Body of pancreas (tissue), 4 donors: ENCODE results near the gene RAB11FIP3. TPM values are rescaled to one million over a fixed set of nuclear protein-coding genes. Genes with fewer than 3 reads are reported as not detected.

Experiments used
- ATAC-seq: fragments of 150-250 bp; one replicate; pipeline ENCODE4 v1.9.1; 2016
- DNase-seq, 4 donors: peaks; one replicate each; pipeline ENCODE4 v3.0.0-alpha.2; 2019
- H3K27ac ChIP-seq, 4 donors: fragments of 200-600 bp; sonication (generic); 1 replicate in 3 of 4; 2 replicates in 1 of 4; pipeline versions ENCODE4 v1.5.1 to v1.6.1; 2016 to 2019; ENCODE audit warnings: mild to moderate bottlenecking in 1 of 4, mixed read lengths in 1 of 4, moderate library complexity in 1 of 4
- H3K27me3 ChIP-seq, 2 donors: fragments of 200-600 bp; sonication (generic); one replicate each; pipeline ENCODE4 v1.6.0; 2016; ENCODE audit warnings: mild to moderate bottlenecking in 1 of 2
- H3K36me3 ChIP-seq, 2 donors: fragments of 200-600 bp; sonication (generic); replicated peaks in 1 of 2; 2 replicates each; pipeline ENCODE4 v1.5.1; 2016; ENCODE audit warnings: low read depth in 2 of 2; ENCODE audit not compliant: insufficient read depth in 1 of 2
- H3K4me1 ChIP-seq: fragments of 200-600 bp; sonication (generic); one replicate; pipeline ENCODE4 v1.6.0; 2016
- H3K4me3 ChIP-seq, 2 donors: fragments of 200-600 bp; sonication (generic); 1 replicate in 1 of 2; 2 replicates in 1 of 2; pipeline ENCODE4 v1.5.1; 2016 to 2019
- H3K9me3 ChIP-seq, 3 donors: fragments of 200-600 bp; sonication (generic); 1 replicate in 2 of 3; 2 replicates in 1 of 3; pipeline ENCODE4 v1.5.1; 2016
- POLR2A ChIP-seq, 3 donors: fragments of 450-650 bp; IDR thresholded peaks; one replicate each; pipeline ENCODE4 v1.6.1; 2016; ENCODE audit warnings: antibody characterized with exemption in 3 of 3, mild to moderate bottlenecking in 2 of 3
- WGBS, 2 donors: methylation state at CpG; one replicate each; pipeline ENCODE4 v1.1.5; 2017; 5-methylcytosine and 5-hydroxymethylcytosine counted together
- intact Hi-C: fragments of 100-400 bp; cut with DNase I; formaldehyde crosslinking; loops from one replicate; pipeline ENCODE4 v1.15.1; 2023
- total RNA-seq, 2 donors: library from RNA; depleted of rRNA; stranded (reverse); fragments of >200 nt; gene quantifications; one replicate each; pipeline ENCODE4 v1.1.0, GENCODE V29; 2016
- TF ChIP-seq, protein P1 (sequence below), 7 experiments: fragments of 450-650 bp in 4 of 7; fragments of 200-600 bp in 3 of 7; sonication (generic) in 3 of 7; IDR thresholded peaks; one replicate each; pipeline ENCODE4 v1.5.1; 2016 to 2019; ENCODE audit warnings: antibody characterized with exemption in 7 of 7

RAB11FIP3 gene
- total RNA-seq, 2 donors from 2014 or later = 50.1 to 122 TPM

DNA sequence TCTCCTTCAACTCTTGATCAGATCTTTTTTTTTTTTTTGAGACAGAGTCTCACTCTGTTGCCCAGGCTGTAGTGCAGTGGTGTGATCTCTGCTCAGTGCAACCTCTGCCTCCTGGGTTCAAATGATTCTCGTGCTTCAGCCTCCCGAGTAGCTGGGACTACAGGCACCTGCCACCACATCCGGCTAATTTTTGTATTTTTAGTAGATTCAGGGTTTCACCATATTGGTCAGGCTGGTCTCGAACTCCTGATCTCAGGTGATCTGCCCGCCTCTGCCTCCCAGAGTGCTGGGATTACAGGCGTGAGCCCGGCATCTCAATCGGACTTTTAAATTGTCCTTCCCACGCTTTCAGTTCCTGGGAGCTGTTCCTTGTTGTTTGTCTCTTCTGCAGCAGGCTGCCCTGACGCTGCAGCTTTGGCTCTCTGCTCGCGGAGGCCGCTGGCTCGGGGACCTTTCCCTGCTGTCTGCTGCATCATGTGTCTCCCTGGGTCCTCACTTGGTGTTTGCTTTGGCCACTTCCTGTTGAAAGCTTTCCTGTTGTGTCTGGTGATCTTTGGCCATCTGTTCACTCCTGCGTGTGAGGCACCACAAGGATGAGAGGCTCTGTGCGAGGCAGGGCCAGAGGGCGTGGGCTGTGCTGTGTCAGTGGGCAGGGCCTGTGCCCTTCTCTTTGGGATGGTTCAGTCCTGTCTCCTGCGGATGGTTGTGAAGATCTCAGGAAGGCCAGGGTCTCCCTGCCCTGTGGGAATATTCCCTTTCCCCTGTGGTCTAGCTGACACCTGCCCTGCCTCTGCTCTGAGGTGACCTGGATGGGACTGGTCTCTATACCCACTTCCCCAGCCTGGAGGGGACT, 83.7 kb downstream of the RAB11FIP3 start:
- Histone ChIP-seq H3K27me3 (no peaks in the 10 kb centered on the region), H3K36me3 (peaks cover 0 to 2% of the 10 kb centered on the region in 2 donors), H3K4me3 (no peak overlapping the region), H3K27ac (no peak overlapping the region), H3K4me1 (no peaks in the 10 kb centered on the region), H3K9me3 (no peaks in the 10 kb centered on the region)
- WGBS, 2 donors = 80 to 85% methylated on average over 15 to 18 of the region's 18 CpGs
- DNase-seq (peak in 3 of 4 donors; percentile 28 to 51 (median 41)), ATAC-seq (peak; percentile 68)
- intact Hi-C loops = no loop called here
- TF ChIP-seq, protein P1, sequence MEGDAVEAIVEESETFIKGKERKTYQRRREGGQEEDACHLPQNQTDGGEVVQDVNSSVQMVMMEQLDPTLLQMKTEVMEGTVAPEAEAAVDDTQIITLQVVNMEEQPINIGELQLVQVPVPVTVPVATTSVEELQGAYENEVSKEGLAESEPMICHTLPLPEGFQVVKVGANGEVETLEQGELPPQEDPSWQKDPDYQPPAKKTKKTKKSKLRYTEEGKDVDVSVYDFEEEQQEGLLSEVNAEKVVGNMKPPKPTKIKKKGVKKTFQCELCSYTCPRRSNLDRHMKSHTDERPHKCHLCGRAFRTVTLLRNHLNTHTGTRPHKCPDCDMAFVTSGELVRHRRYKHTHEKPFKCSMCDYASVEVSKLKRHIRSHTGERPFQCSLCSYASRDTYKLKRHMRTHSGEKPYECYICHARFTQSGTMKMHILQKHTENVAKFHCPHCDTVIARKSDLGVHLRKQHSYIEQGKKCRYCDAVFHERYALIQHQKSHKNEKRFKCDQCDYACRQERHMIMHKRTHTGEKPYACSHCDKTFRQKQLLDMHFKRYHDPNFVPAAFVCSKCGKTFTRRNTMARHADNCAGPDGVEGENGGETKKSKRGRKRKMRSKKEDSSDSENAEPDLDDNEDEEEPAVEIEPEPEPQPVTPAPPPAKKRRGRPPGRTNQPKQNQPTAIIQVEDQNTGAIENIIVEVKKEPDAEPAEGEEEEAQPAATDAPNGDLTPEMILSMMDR (IDR thresholded peaks at IDR 0.05) = no peak
- TF ChIP-seq POLR2A (IDR thresholded peaks at IDR 0.05) = peak in 1 of 3 donors; percentile 5

DNA sequence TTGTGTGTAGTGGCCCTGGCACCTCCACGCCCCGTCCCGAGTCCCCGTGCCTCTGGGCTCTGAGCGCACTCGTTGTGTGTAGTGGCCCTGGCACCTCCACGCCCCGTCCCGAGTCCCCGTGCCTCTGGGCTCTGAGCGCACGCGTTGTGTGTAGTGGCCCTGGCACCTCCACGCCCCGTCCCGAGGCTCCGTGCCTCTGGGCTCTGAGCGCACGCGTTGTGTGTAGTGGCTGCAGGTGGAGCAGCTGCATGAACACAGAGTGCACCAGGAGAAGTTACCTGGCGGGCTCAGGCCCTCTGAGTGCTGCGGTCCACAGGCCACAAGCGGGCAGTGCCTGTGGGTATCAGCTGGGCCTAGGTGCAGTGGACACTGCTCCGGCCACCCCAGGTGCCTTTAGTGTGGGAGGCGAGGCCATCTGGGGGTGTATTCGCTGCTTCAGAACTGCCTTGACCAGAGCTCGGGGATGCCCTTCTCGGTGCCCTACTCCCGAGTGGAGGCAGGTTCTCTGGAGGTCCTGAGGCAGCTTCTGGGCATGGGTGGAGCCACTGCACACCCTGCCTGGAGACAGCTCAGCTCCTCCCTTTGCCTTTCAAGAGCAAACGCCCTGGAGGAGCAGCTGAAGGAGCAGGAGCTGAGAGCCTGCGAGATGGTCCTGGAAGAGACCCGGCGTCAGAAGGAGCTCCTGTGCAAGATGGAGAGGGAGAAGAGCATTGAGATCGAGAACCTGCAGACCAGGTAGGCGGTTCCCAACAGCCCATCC, 84.8 kb downstream of the RAB11FIP3 start:
- intact Hi-C loops = no loop called here
- Histone ChIP-seq H3K27me3 (no peaks in the 10 kb centered on the region), H3K27ac (no peak overlapping the region), H3K4me3 (no peak overlapping the region), H3K36me3 (peaks cover 0 to 2% of the 10 kb centered on the region in 2 donors), H3K9me3 (no peaks in the 10 kb centered on the region), H3K4me1 (no peaks in the 10 kb centered on the region)
- no peak for DNase-seq
- WGBS, 2 donors = 93 to 99% methylated on average over 23 to 35 of the region's 35 CpGs
- ATAC-seq = no peak
- TF ChIP-seq, protein P1 (IDR thresholded peaks at IDR 0.05) = no peak
- no peak for TF ChIP-seq POLR2A (IDR thresholded peaks at IDR 0.05)

DNA sequence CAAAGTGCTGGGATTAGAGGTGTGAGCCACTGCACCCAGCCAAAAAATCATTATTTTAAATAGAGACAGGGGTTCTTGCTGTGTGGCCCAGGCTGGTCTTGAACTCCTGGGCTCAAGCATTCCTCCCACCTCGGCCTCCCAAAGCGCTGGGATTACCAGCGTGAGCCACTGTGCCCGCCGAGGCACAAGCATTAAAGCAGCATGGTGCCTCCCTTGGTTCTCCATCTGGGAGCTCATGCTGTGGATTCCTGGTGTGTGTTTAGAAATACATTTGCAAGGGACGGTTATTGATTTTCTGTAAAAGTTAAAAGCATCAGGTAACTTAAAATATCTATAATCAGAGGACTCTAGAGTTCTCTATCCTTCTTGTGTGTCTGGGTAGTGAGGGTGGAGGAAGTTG, 87.4 kb downstream of the RAB11FIP3 start:
- H3K9me3 ChIP-seq = no peaks in the 10 kb centered on the region

DNA sequence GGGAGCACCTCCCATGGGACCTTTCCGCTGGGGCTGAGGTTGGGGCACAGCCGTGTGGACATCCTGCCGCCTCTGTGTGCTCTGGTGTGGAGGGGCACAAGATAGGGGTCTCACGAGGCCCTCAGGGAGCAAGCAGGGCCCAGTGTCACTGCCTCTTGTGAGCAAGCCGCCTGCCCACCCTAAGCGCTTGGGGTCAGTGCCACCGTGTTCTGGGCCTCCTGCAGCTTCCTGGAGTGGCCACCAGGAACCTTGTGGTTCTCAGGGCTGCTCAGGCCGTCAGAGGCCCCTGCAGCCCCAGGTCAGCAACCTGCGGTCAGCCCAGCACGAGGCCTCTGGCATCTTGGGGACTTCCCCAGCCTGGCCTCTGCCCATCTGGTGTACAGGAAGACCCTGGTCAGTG, 88.5 kb downstream of the RAB11FIP3 start:
- ATAC-seq (no peak), DNase-seq (no peak)
- Histone ChIP-seq H3K27me3 (no peaks in the 10 kb centered on the region), H3K4me1 (no peaks in the 10 kb centered on the region), H3K36me3 (peaks cover 0 to 6% of the 10 kb centered on the region in 2 donors), H3K4me3 (no peak overlapping the region), H3K27ac (no peak overlapping the region), H3K9me3 (no peaks in the 10 kb centered on the region)
- WGBS, 2 donors = 83 to 87% methylated on average over 5 to 8 of the region's 10 CpGs
- TF ChIP-seq POLR2A (IDR thresholded peaks at IDR 0.05) = no peak
- TF ChIP-seq, protein P1 (IDR thresholded peaks at IDR 0.05) = no peak
- intact Hi-C loops = no loop called here

More for the DNA sequence above, 87.4 kb downstream of the RAB11FIP3 start:
- ATAC-seq = no peak
- Histone ChIP-seq H3K27ac (no peak overlapping the region), H3K4me3 (no peak overlapping the region), H3K36me3 (peaks cover 0 to 5% of the 10 kb centered on the region in 2 donors), H3K4me1 (no peaks in the 10 kb centered on the region), H3K27me3 (no peaks in the 10 kb centered on the region)
- DNase-seq = no peak
- 89 to 92% methylated on average over 6 of the region's 6 CpGs for WGBS, 2 donors
- intact Hi-C loops = no loop called here
- TF ChIP-seq, protein P1 (IDR thresholded peaks at IDR 0.05) = no peak
- TF ChIP-seq POLR2A (IDR thresholded peaks at IDR 0.05) = no peak
